HCT116 (cell line): ENCODE measurements around the gene CDKAL1. TPM values are rescaled to one million over a fixed set of nuclear protein-coding genes. Genes with fewer than 3 reads are reported as not detected.

Experiments
- ATAC-seq: fragments of 200-7000 bp; cut with Tn5 transposase; 2 replicates; pipeline ENCODE4 v1.9.1; 2020; ENCODE audit warnings: mild to moderate bottlenecking, moderate library complexity
- BruUV-seq: library from RNA; stranded (reverse); fragments of 400-500 nt; replicated peaks from 2 replicates; lab custom pipeline; 2021; lab: Mats Ljungman, UMichigan
- CTCF ChIA-PET: fragments of 300-600 bp; sonication (Branson Sonifier 250); formaldehyde crosslinking; loops from one replicate; lab custom pipeline; 2021; ENCODE audit warnings: antibody characterized with exemption; lab: Charles Lee
- POLR2A ChIA-PET: fragments of 300-600, 350-600 bp; sonication (Branson Sonifier 250); formaldehyde crosslinking; loops from one replicate; lab custom pipeline; 2021; ENCODE audit warnings: antibody characterized with exemption; lab: Charles Lee
- RAD21 ChIA-PET, 2 experiments: fragments of 300-600 bp; sonication (Branson Sonifier 250); formaldehyde crosslinking; loops; one replicate each; lab custom pipeline; 2023; ENCODE audit warnings: low total read pairs in 2 of 2; ENCODE audit not compliant: uncharacterized antibody in 2 of 2, unreplicated experiment in 2 of 2, low non-redundant PET in 1 of 2; lab: Charles Lee
- DNase-seq: peaks from one replicate; pipeline ENCODE4 v3.0.0-alpha.2; 2010; ENCODE audit warnings: low read depth, low spot score
- H2AFZ ChIP-seq: fragments of 200-600 bp; shearing (Covaris generic), sonication (generic); 2 replicates; pipeline ENCODE4 v1.6.1; 2017; ENCODE audit warnings: low read depth, mixed run types, mixed read lengths, antibody characterized with exemption, low read length; ENCODE audit not compliant: poor library complexity, severe bottlenecking
- H3K27ac ChIP-seq: 2 replicates; pipeline ENCODE4 v1.5.1; 2012; ENCODE audit warnings: low read depth, low read length
- H3K27me3 ChIP-seq: fragments of 200-600 bp; sonication (generic); 2 replicates; pipeline ENCODE4 v1.6.1; 2016; ENCODE audit warnings: mixed run types, low read length, mixed read lengths; ENCODE audit not compliant: insufficient read depth
- H3K36me3 ChIP-seq, 2 experiments: fragments of 200-500 bp in 1 of 2; fragments of 200-600 bp in 1 of 2; sonication (Bioruptor generic) in 1 of 2; sonication (generic) in 1 of 2; 2 replicates each; pipeline versions ENCODE4 v1.5.1 to v1.6.1; 2014 to 2016; ENCODE audit warnings: low read length in 2 of 2, inconsistent platforms in 1 of 2, mixed read lengths in 1 of 2, mixed run types in 1 of 2; ENCODE audit not compliant: insufficient read depth in 2 of 2, control insufficient read depth in 1 of 2
- H3K4me1 ChIP-seq, 2 experiments: fragments of 200-600 bp in 1 of 2; sonication (generic) in 1 of 2; 2 replicates each; pipeline versions ENCODE4 v1.5.1 to v1.6.1; 2012 to 2017; ENCODE audit warnings: low read length in 2 of 2, inconsistent platforms in 1 of 2, mild to moderate bottlenecking in 1 of 2, mixed read lengths in 1 of 2, mixed run types in 1 of 2, moderate library complexity in 1 of 2; ENCODE audit not compliant: insufficient read depth in 2 of 2, control insufficient read depth in 1 of 2
- H3K4me2 ChIP-seq: fragments of 200-600 bp; sonication (generic); 2 replicates; pipeline ENCODE4 v1.6.1; 2017; ENCODE audit warnings: mixed run types, low read length, mixed read lengths
- H3K4me3 ChIP-seq, 2 experiments: fragments of 200-600 bp in 1 of 2; sonication (generic) in 1 of 2; replicated peaks in 1 of 2; 2 replicates each; pipeline ENCODE4 v1.5.1; 2011 to 2016; ENCODE audit warnings: low read length in 2 of 2, control low read depth in 1 of 2, low read depth in 1 of 2, mild to moderate bottlenecking in 1 of 2, mixed read lengths in 1 of 2, mixed run types in 1 of 2
- H3K79me2 ChIP-seq: fragments of 200-600 bp; sonication (generic); 2 replicates; pipeline ENCODE4 v1.6.1; 2017; ENCODE audit warnings: mild to moderate bottlenecking, mixed run types, low read length, moderate library complexity, mixed read lengths; ENCODE audit not compliant: insufficient read depth
- H3K9ac ChIP-seq: fragments of 200-600 bp; sonication (generic); 2 replicates; pipeline ENCODE4 v1.6.1; 2016; ENCODE audit warnings: low read length, mixed read lengths
- H3K9me2 ChIP-seq: fragments of 200-600 bp; sonication (generic), shearing (Covaris generic); 2 replicates; pipeline ENCODE4 v1.6.1; 2017; ENCODE audit warnings: mixed run types, mild to moderate bottlenecking, moderate library complexity; ENCODE audit not compliant: insufficient read depth
- H3K9me3 ChIP-seq, 2 experiments: fragments of 200-500 bp in 1 of 2; fragments of 200-600 bp in 1 of 2; sonication (Bioruptor generic) in 1 of 2; sonication (generic) in 1 of 2; 2 replicates each; pipeline ENCODE4 v1.6.1; 2014 to 2017; ENCODE audit warnings: low read length in 2 of 2, mixed read lengths in 2 of 2, inconsistent platforms in 1 of 2, low read depth in 1 of 2, mild to moderate bottlenecking in 1 of 2, mixed run types in 1 of 2, moderate library complexity in 1 of 2; ENCODE audit not compliant: control insufficient read depth in 1 of 2, insufficient read depth in 1 of 2
- H4K20me1 ChIP-seq: fragments of 200-600 bp; sonication (generic), shearing (Covaris generic); 2 replicates; pipeline ENCODE4 v1.6.1; 2017; ENCODE audit warnings: mixed run types, mild to moderate bottlenecking, moderate library complexity; ENCODE audit not compliant: insufficient read depth
- CBX3 ChIP-seq: IDR thresholded peaks from 2 replicates; pipeline ENCODE4 v1.6.1; 2012; ENCODE audit warnings: low read depth
- CEBPB ChIP-seq: IDR thresholded peaks from 2 replicates; pipeline ENCODE4 v1.6.1; 2012; ENCODE audit warnings: low read depth
- EZH2phosphoT487 ChIP-seq: fragments of 200-600 bp; IDR thresholded peaks from 2 replicates; pipeline ENCODE4 v1.6.1; 2018; ENCODE audit warnings: antibody characterized with exemption, borderline replicate concordance
- FOSL1 ChIP-seq: IDR thresholded peaks from 2 replicates; pipeline ENCODE4 v1.6.1; 2012; ENCODE audit warnings: low read depth
- POLR2A ChIP-seq: IDR thresholded peaks from 2 replicates; pipeline ENCODE4 v1.7.0; 2011; ENCODE audit warnings: borderline replicate concordance; ENCODE audit not compliant: insufficient read depth, insufficient read length; ENCODE audit errors: extremely low read depth
- RAD21 ChIP-seq: IDR thresholded peaks from 2 replicates; pipeline ENCODE4 v1.6.1; 2012; ENCODE audit warnings: low read depth, mild to moderate bottlenecking
- SP1 ChIP-seq: IDR thresholded peaks from 2 replicates; pipeline ENCODE4 v1.6.1; 2012; ENCODE audit warnings: low read depth
- TCF7L2 ChIP-seq: IDR thresholded peaks from 2 replicates; pipeline ENCODE4 v1.7.0; 2011; ENCODE audit warnings: borderline replicate concordance, inconsistent platforms; ENCODE audit not compliant: insufficient read depth, insufficient read length; ENCODE audit errors: extremely low read depth
- YY1 ChIP-seq: IDR thresholded peaks from 2 replicates; pipeline ENCODE4 v1.6.1; 2011; ENCODE audit warnings: low read length, low read depth, moderate library complexity, mild to moderate bottlenecking; ENCODE audit not compliant: insufficient replicate concordance; ENCODE audit errors: extremely low read depth
- ZFX ChIP-seq: fragments of 450-650 bp; IDR thresholded peaks from 2 replicates; pipeline ENCODE4 v1.6.1; 2017
- ZNF274 ChIP-seq: fragments of 200-500 bp; sonication (Bioruptor generic); IDR thresholded peaks from 2 replicates; pipeline ENCODE4 v1.6.1; 2014; ENCODE audit warnings: mild to moderate bottlenecking, low read depth, low read length, inconsistent platforms
- intact Hi-C: fragments of 100-400 bp; cut with micrococcal nuclease; formaldehyde crosslinking; loops from 2 replicates; pipeline ENCODE4 v1.10.0; 2022
- total RNA-seq: library from RNA; stranded (reverse); gene quantifications from one replicate; pipeline ENCODE4 v1.2.1, GENCODE V29; 2021; ENCODE audit not compliant: unreplicated experiment
- TF ChIP-seq, protein P1 (sequence below): IDR thresholded peaks from 2 replicates; pipeline ENCODE4 v1.6.1; 2011; ENCODE audit warnings: mild to moderate bottlenecking, low read length, moderate library complexity; ENCODE audit not compliant: insufficient replicate concordance; ENCODE audit errors: extremely low read depth
- TF ChIP-seq, protein P2 (sequence below): IDR thresholded peaks from 2 replicates; pipeline ENCODE4 v1.6.1; 2012
- TF ChIP-seq, protein P3 (sequence below), 3 experiments: fragments of 200-600 bp in 1 of 3; sonication (generic) in 1 of 3; IDR thresholded peaks in 2 of 3; conservative IDR thresholded peaks in 1 of 3; 2 replicates each; pipeline ENCODE4 v1.5.1; 2012 to 2017; ENCODE audit warnings: low read depth in 2 of 3, low read length in 2 of 3, antibody characterized with exemption in 1 of 3, borderline replicate concordance in 1 of 3, control low read depth in 1 of 3, mild to moderate bottlenecking in 1 of 3, mixed read lengths in 1 of 3, mixed run types in 1 of 3, moderate library complexity in 1 of 3; ENCODE audit not compliant: insufficient read depth in 1 of 3
- TF ChIP-seq, protein P4 (sequence below): IDR thresholded peaks from 2 replicates; pipeline ENCODE4 v1.6.1; 2012
- TF ChIP-seq, protein P5 (sequence below): IDR thresholded peaks from 2 replicates; pipeline ENCODE4 v1.6.1; 2012; ENCODE audit warnings: low read depth

The CDKAL1 gene
- total RNA-seq, 1 experiment from 2014 or later: 14.9 TPM

DNA sequence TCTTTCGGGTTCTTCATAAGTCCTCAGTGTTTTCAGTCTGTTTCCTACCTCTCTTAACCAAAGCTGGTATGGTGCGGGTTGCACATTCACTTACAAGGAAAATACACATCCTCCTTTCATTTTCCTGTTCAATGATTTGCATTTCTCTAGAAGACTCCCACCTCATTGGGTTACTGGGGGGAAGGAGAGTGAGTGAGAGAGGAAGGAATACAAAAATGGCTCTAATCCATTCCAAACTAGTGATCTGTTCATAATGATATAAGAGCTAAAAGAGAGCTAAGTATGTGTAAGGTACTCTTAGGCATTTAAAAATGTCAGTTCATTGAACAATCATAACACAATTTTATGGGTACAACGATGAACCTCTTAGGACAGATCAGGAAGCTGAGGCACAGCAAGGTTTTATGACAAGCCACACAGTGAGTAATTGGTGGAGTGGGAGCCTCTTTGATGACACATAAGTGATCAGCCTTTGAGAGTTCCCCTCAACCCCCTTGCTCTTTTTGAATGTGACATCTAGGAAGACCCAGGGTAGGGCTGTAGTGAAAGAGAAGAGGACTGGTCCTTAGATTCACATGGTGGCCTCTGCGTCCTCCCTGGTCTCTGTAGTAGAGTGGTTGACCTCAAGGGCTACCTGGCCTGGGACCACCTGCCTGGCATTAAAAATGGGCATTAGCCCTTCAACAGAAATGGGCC is 730.9 kb downstream of the CDKAL1 start:
- TF ChIP-seq, protein P1, sequence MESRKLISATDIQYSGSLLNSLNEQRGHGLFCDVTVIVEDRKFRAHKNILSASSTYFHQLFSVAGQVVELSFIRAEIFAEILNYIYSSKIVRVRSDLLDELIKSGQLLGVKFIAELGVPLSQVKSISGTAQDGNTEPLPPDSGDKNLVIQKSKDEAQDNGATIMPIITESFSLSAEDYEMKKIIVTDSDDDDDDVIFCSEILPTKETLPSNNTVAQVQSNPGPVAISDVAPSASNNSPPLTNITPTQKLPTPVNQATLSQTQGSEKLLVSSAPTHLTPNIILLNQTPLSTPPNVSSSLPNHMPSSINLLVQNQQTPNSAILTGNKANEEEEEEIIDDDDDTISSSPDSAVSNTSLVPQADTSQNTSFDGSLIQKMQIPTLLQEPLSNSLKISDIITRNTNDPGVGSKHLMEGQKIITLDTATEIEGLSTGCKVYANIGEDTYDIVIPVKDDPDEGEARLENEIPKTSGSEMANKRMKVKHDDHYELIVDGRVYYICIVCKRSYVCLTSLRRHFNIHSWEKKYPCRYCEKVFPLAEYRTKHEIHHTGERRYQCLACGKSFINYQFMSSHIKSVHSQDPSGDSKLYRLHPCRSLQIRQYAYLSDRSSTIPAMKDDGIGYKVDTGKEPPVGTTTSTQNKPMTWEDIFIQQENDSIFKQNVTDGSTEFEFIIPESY: no peak
- TF ChIP-seq, protein P2, sequence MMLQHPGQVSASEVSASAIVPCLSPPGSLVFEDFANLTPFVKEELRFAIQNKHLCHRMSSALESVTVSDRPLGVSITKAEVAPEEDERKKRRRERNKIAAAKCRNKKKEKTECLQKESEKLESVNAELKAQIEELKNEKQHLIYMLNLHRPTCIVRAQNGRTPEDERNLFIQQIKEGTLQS: no peak
- TF ChIP-seq CBX3: no peak
- TF ChIP-seq RAD21: no peak
- TF ChIP-seq CEBPB: no peak
- no peak for TF ChIP-seq ZNF274
- no peak for TF ChIP-seq TCF7L2
- TF ChIP-seq FOSL1: no peak
- no peak for TF ChIP-seq EZH2phosphoT487
- TF ChIP-seq POLR2A: no peak
- TF ChIP-seq, protein P3, sequence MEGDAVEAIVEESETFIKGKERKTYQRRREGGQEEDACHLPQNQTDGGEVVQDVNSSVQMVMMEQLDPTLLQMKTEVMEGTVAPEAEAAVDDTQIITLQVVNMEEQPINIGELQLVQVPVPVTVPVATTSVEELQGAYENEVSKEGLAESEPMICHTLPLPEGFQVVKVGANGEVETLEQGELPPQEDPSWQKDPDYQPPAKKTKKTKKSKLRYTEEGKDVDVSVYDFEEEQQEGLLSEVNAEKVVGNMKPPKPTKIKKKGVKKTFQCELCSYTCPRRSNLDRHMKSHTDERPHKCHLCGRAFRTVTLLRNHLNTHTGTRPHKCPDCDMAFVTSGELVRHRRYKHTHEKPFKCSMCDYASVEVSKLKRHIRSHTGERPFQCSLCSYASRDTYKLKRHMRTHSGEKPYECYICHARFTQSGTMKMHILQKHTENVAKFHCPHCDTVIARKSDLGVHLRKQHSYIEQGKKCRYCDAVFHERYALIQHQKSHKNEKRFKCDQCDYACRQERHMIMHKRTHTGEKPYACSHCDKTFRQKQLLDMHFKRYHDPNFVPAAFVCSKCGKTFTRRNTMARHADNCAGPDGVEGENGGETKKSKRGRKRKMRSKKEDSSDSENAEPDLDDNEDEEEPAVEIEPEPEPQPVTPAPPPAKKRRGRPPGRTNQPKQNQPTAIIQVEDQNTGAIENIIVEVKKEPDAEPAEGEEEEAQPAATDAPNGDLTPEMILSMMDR (IDR thresholded peaks at IDR 0.05 in 2 of 3, conservative IDR thresholded peaks at IDR 0.05 in 1 of 3; ENCODE audit: borderline replicate concordance in 1 of 3, insufficient read depth in 1 of 3, low read depth in 2 of 3, low read length in 2 of 3): no peak
- TF ChIP-seq, protein P4, sequence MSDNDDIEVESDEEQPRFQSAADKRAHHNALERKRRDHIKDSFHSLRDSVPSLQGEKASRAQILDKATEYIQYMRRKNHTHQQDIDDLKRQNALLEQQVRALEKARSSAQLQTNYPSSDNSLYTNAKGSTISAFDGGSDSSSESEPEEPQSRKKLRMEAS: no peak
- no peak for TF ChIP-seq YY1
- TF ChIP-seq, protein P5, sequence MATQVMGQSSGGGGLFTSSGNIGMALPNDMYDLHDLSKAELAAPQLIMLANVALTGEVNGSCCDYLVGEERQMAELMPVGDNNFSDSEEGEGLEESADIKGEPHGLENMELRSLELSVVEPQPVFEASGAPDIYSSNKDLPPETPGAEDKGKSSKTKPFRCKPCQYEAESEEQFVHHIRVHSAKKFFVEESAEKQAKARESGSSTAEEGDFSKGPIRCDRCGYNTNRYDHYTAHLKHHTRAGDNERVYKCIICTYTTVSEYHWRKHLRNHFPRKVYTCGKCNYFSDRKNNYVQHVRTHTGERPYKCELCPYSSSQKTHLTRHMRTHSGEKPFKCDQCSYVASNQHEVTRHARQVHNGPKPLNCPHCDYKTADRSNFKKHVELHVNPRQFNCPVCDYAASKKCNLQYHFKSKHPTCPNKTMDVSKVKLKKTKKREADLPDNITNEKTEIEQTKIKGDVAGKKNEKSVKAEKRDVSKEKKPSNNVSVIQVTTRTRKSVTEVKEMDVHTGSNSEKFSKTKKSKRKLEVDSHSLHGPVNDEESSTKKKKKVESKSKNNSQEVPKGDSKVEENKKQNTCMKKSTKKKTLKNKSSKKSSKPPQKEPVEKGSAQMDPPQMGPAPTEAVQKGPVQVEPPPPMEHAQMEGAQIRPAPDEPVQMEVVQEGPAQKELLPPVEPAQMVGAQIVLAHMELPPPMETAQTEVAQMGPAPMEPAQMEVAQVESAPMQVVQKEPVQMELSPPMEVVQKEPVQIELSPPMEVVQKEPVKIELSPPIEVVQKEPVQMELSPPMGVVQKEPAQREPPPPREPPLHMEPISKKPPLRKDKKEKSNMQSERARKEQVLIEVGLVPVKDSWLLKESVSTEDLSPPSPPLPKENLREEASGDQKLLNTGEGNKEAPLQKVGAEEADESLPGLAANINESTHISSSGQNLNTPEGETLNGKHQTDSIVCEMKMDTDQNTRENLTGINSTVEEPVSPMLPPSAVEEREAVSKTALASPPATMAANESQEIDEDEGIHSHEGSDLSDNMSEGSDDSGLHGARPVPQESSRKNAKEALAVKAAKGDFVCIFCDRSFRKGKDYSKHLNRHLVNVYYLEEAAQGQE: no peak
- no peak for TF ChIP-seq SP1
- no peak for TF ChIP-seq ZFX
- TF ChIP-seq, all 23 proteins: peak for 0
- Histone ChIP-seq H3K4me2 (no peak overlapping the region), H2AFZ (no peak overlapping the region), H3K9me2 (0 out of 2 replicates have a peak, but pooled peaks cover 2% of the 10 kb centered on the region), H3K9me3 (no peaks in the 10 kb centered on the region), H3K9ac (no peak overlapping the region), H3K4me1 (peaks cover 0 to 8% of the 10 kb centered on the region in 2 experiments; a peak in 1 of 4 replicates), H3K27me3 (no peaks in the 10 kb centered on the region), H3K27ac (no peak overlapping the region), H3K4me3 (no peak overlapping the region), H3K36me3 (no peaks in the 10 kb centered on the region), H3K79me2 (no peaks in the 10 kb centered on the region), H4K20me1 (no peaks in the 10 kb centered on the region)
- DNase-seq: no peak
- no peak for ATAC-seq
- RAD21 ChIA-PET: no interaction called here
- intact Hi-C loops: no loop called here
- POLR2A ChIA-PET: no interaction called here
- no TSS peak for BruUV-seq
- CTCF ChIA-PET: no interaction called here
